HepG2 (cell line): ENCODE results near the gene ZNF318. TPM values are rescaled to one million over a fixed set of nuclear protein-coding genes. Genes with fewer than 3 reads are reported as not detected.

Experiments
- ATAC-seq: fragments of 200-7000 bp; cut with Tn5 transposase; 3 replicates; pipeline ENCODE4 v1.9.1; 2020; ENCODE audit warnings: mild to moderate bottlenecking, moderate library complexity
- BruUV-seq: library from RNA; stranded (reverse); fragments of 400-500 nt; replicated peaks from 2 replicates; lab custom pipeline; 2021; lab: Mats Ljungman, UMichigan
- CTCF ChIA-PET: fragments of 300-600 bp; formaldehyde crosslinking; extraction: SDS; loops from one replicate; lab custom pipeline; 2021; ENCODE audit warnings: low total read pairs, inconsistent platforms, low intra/inter-chr PET ratio; lab: Yijun Ruan, JAX
- POLR2A ChIA-PET: fragments of 350-600 bp; sonication (Branson Sonifier 250); formaldehyde crosslinking; loops from one replicate; lab custom pipeline; 2020; ENCODE audit warnings: antibody characterized with exemption, inconsistent platforms; lab: Yijun Ruan, JAX
- DNase-seq: peaks from one replicate; pipeline ENCODE4 v3.0.0-alpha.2; 2015; ENCODE audit warnings: low spot score
- FAIRE-seq: peaks from 3 replicates; lab custom pipeline; 2011; peaks lifted over from hg19 to GRCh38; lab: Jason Lieb, UNC
- H2AFZ ChIP-seq: one replicate; pipeline ENCODE4 v1.6.1; 2011; ENCODE audit warnings: low read length, inconsistent platforms
- H3K27ac ChIP-seq: fragments of 300-600 bp; 3 replicates; pipeline ENCODE4 v1.8.0; 2011; ENCODE audit warnings: mixed run types, mild to moderate bottlenecking, mixed read lengths, low read length, inconsistent platforms; ENCODE audit not compliant: insufficient read depth; ENCODE audit errors: extremely low read length
- H3K27me3 ChIP-seq, 2 experiments: fragments of 200-600 bp in 1 of 2; 2 replicates in 1 of 2; 3 replicates in 1 of 2; pipeline versions ENCODE4 v1.6.0 to v1.8.0; 2011; ENCODE audit warnings: low read length in 2 of 2, mild to moderate bottlenecking in 2 of 2, moderate library complexity in 2 of 2, inconsistent platforms in 1 of 2; ENCODE audit not compliant: insufficient read depth in 2 of 2, control insufficient read depth in 1 of 2
- H3K36me3 ChIP-seq, 2 experiments: fragments of 200-600 bp in 1 of 2; replicated peaks in 1 of 2; 2 replicates in 1 of 2; 3 replicates in 1 of 2; pipeline versions ENCODE4 v1.5.1 to v1.8.0; 2011; ENCODE audit warnings: low read length in 2 of 2, inconsistent platforms in 1 of 2; ENCODE audit not compliant: insufficient read depth in 2 of 2, control insufficient read depth in 1 of 2
- H3K4me1 ChIP-seq: 2 replicates; pipeline ENCODE4 v1.5.1; 2012; ENCODE audit warnings: low read length, inconsistent platforms; ENCODE audit not compliant: insufficient read depth
- H3K4me2 ChIP-seq: 2 replicates; pipeline ENCODE4 v1.6.0; 2011; ENCODE audit warnings: low read depth, low read length, inconsistent platforms
- H3K4me3 ChIP-seq, 3 experiments: fragments of 200-600 bp in 1 of 3; sonication (generic), shearing (Covaris generic) in 1 of 3; replicated peaks in 1 of 3; 2 replicates each; pipeline ENCODE4 v1.5.1; 2011 to 2016; ENCODE audit warnings: low read length in 3 of 3, inconsistent platforms in 2 of 3, low read depth in 2 of 3, mild to moderate bottlenecking in 2 of 3, control low read depth in 1 of 3, mixed read lengths in 1 of 3; ENCODE audit not compliant: insufficient read depth in 1 of 3
- H3K79me2 ChIP-seq: one replicate; pipeline ENCODE4 v1.6.1; 2011; ENCODE audit warnings: low read length, inconsistent platforms; ENCODE audit not compliant: insufficient read depth
- H3K9ac ChIP-seq: 2 replicates; pipeline ENCODE4 v1.6.0; 2011; ENCODE audit warnings: mild to moderate bottlenecking, low read depth, low read length, inconsistent platforms; ENCODE audit not compliant: insufficient read depth
- H3K9me3 ChIP-seq: 2 replicates; pipeline ENCODE4 v1.5.1; 2012; ENCODE audit warnings: mild to moderate bottlenecking, low read length
- H4K20me1 ChIP-seq: 2 replicates; pipeline ENCODE4 v1.6.0; 2011; ENCODE audit warnings: inconsistent platforms, mild to moderate bottlenecking, low read length, moderate library complexity; ENCODE audit not compliant: insufficient read depth
- ARID3A ChIP-seq: IDR thresholded peaks from 2 replicates; pipeline ENCODE4 v1.6.1; 2012; ENCODE audit warnings: low read depth, low read length, improper control_type of control experiment
- ATAD3A ChIP-seq: sonication (generic); formaldehyde crosslinking; IDR thresholded peaks from 2 replicates; pipeline ENCODE4 v1.4.0; 2020; ENCODE audit warnings: missing genetic modification reagents
- CREB3 ChIP-seq: sonication (generic); formaldehyde crosslinking; IDR thresholded peaks from 2 replicates; pipeline ENCODE4 v1.5.0; 2020; ENCODE audit warnings: missing genetic modification reagents
- FUBP1 ChIP-seq: sonication (generic); formaldehyde crosslinking; IDR thresholded peaks from 2 replicates; pipeline ENCODE4 v1.5.1; 2020; ENCODE audit warnings: missing genetic modification reagents, mild to moderate bottlenecking, borderline replicate concordance
- HNF4G ChIP-seq, 2 experiments: sonication (generic) in 1 of 2; formaldehyde crosslinking in 1 of 2; IDR thresholded peaks; 2 replicates each; pipeline versions ENCODE4 v1.4.0 to v1.6.1; 2011 to 2020; ENCODE audit warnings: borderline replicate concordance in 2 of 2, low read depth in 2 of 2, mild to moderate bottlenecking in 2 of 2, low read length in 1 of 2, missing genetic modification reagents in 1 of 2, moderate library complexity in 1 of 2
- HNRNPK ChIP-seq: fragments of 200-400 bp; formaldehyde crosslinking; IDR thresholded peaks from 2 replicates; pipeline ENCODE4 v1.6.1; 2018; ENCODE audit warnings: low read length, low read depth, moderate library complexity, mild to moderate bottlenecking; ENCODE audit not compliant: poor library complexity, severe bottlenecking
- SOX13 ChIP-seq, 3 experiments: fragments of 450-650 bp in 1 of 3; sonication (generic) in 1 of 3; formaldehyde crosslinking in 1 of 3; IDR thresholded peaks in 2 of 3; conservative IDR thresholded peaks in 1 of 3; 2 replicates each; pipeline versions ENCODE4 v1.5.0 to v1.6.1; 2016 to 2020; ENCODE audit warnings: antibody characterized with exemption in 1 of 3, mild to moderate bottlenecking in 1 of 3, missing compliant biosample characterization in 1 of 3, missing genetic modification reagents in 1 of 3, moderate library complexity in 1 of 3
- TFDP1 ChIP-seq: IDR thresholded peaks from 2 replicates; pipeline ENCODE4 v1.6.1; 2016; ENCODE audit warnings: missing compliant biosample characterization, missing genetic modification reagents, borderline replicate concordance
- ZFAT ChIP-seq: sonication (generic); formaldehyde crosslinking; conservative IDR thresholded peaks from 2 replicates; pipeline ENCODE4 v1.8.1; 2023; ENCODE audit warnings: missing genetic modification reagents, inconsistent platforms
- ZNF33B ChIP-seq: sonication (generic); formaldehyde crosslinking; IDR thresholded peaks from 2 replicates; pipeline ENCODE4 v1.5.1; 2020; ENCODE audit warnings: mild to moderate bottlenecking, missing genetic modification reagents
- ZNF570 ChIP-seq: sonication (generic); formaldehyde crosslinking; IDR thresholded peaks from 2 replicates; pipeline ENCODE4 v1.4.0; 2020; ENCODE audit warnings: mild to moderate bottlenecking, missing genetic modification reagents, borderline replicate concordance
- ZNF619 ChIP-seq: sonication (generic); formaldehyde crosslinking; IDR thresholded peaks from 2 replicates; pipeline ENCODE4 v1.4.0; 2020; ENCODE audit warnings: mild to moderate bottlenecking, missing genetic modification reagents
- ZNF747 ChIP-seq: sonication (generic); formaldehyde crosslinking; IDR thresholded peaks from 2 replicates; pipeline ENCODE4 v1.8.1; 2023; ENCODE audit warnings: missing genetic modification reagents, mild to moderate bottlenecking, borderline replicate concordance
- WGBS: methylation state at CpG from one replicate; pipeline ENCODE4 v1.1.6; 2017; ENCODE audit warnings: low lambda C conversion rate; 5-methylcytosine and 5-hydroxymethylcytosine counted together
- in situ Hi-C: cut with HindIII; loops from 2 replicates; pipeline ENCODE4 v1.10.0; 2017; ENCODE audit warnings: low pct_unique_long_range_greater_than_20kb; ENCODE audit not compliant: extremely low pct_ligation_motif_present
- intact Hi-C: fragments of 100-400 bp; cut with micrococcal nuclease; formaldehyde crosslinking; loops from one replicate; pipeline ENCODE4 v1.10.0; 2022; ENCODE audit not compliant: unreplicated experiment
- polyA plus RNA-seq, 8 experiments: library from polyadenylated mRNA; depleted of rRNA in 3 of 8; stranded (reverse) in 7 of 8; unstranded in 1 of 8; fragments of >200 nt; fragmentation: Illumina TruSeq in 4 of 8; extraction: Trizol in 4 of 8; gene quantifications; 2 replicates each; pipeline versions ENCODE4 v1.2.1 to v1.2.3, GENCODE V29; 2011 to 2016; ENCODE audit warnings: low read depth in 4 of 8, missing spikeins in 1 of 8, mixed read lengths in 1 of 8; ENCODE audit not compliant: insufficient read depth in 1 of 8
- total RNA-seq, 5 experiments: library from RNA; depleted of rRNA; stranded (reverse); fragments of >200 nt; fragmentation: Illumina TruSeq; extraction: Trizol; gene quantifications; 2 replicates each; pipeline ENCODE4 v1.2.3, GENCODE V29; 2016; ENCODE audit warnings: low read depth in 1 of 5
- TF ChIP-seq, protein P1 (sequence below): IDR thresholded peaks from 2 replicates; pipeline ENCODE4 v1.6.1; 2016; ENCODE audit warnings: missing biosample characterization, missing genetic modification reagents, low read depth

ZNF318 gene
- total and polyA plus RNA-seq, 2 of the 13 experiments (the other 11 are each of a cell fraction or from before 2014, with no cell fraction given), result 13.0 to 14.5 TPM

- H3K9ac ChIP-seq, result no peak overlapping the region
- no peak for TF ChIP-seq SOX13 (IDR thresholded peaks at IDR 0.05)
- no peak for TF ChIP-seq SOX13 (CRISPR knock-in tag; conservative IDR thresholded peaks at IDR 0.05 in 1 of 2, IDR thresholded peaks at IDR 0.05 in 1 of 2)
- TF ChIP-seq HNF4G (IDR thresholded peaks at IDR 0.05; ENCODE audit: borderline replicate concordance, low read depth, low read length), result no peak
- no peak for TF ChIP-seq HNF4G (CRISPR knock-in tag; IDR thresholded peaks at IDR 0.05; ENCODE audit: borderline replicate concordance, low read depth)
- TF ChIP-seq CREB3 (CRISPR knock-in tag), result no peak
- no peak for TF ChIP-seq ZNF33B (CRISPR knock-in tag)
- TF ChIP-seq ATAD3A (CRISPR knock-in tag), result no peak
- no peak for TF ChIP-seq TFDP1
- TF ChIP-seq HNRNPK, result no peak
- no peak for TF ChIP-seq ZNF619 (CRISPR knock-in tag)
- TF ChIP-seq, protein P1, sequence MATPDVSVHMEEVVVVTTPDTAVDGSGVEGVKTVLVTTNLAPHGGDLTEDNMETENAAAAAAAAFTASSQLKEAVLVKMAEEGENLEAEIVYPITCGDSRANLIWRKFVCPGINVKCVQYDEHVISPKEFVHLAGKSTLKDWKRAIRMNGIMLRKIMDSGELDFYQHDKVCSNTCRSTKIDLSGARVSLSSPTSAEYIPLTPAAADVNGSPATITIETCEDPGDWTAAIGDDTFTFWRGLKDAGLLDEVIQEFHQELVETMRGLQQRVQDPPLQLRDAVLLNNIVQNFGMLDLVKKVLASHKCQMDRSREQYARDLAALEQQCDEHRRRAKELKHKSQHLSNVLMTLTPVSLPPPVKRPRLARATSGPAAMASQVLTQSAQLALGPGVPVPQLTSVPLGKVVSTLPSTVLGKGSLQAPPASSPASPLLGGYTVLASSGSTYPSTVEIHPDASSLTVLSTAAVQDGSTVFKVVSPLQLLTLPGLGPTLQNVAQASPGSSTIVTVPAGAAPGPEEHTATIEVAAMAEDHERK, result no peak
- no peak for TF ChIP-seq ARID3A
- no peak for TF ChIP-seq ZNF747 (CRISPR knock-in tag)
- TF ChIP-seq ZNF570 (CRISPR knock-in tag), result no peak
- no peak for TF ChIP-seq ZFAT (CRISPR knock-in tag)
- no peak for TF ChIP-seq FUBP1 (CRISPR knock-in tag)
- BruUV-seq, result no TSS peak
- no peaks in the 10 kb centered on the region for H3K9me3 ChIP-seq
- H3K4me3 ChIP-seq, result no peak overlapping the region
- DNase-seq (no peak), ATAC-seq (no peak), FAIRE-seq (no peak)
- H3K4me2 ChIP-seq, result no peak overlapping the region
- H3K36me3 ChIP-seq, result no peaks in the 10 kb centered on the region; a peak in 1 of 5 replicates
- no peaks in the 10 kb centered on the region for H3K79me2 ChIP-seq
- no peaks in the 10 kb centered on the region for H4K20me1 ChIP-seq
- H3K27me3 ChIP-seq, result no peaks in the 10 kb centered on the region
- H2AFZ ChIP-seq, result no peak overlapping the region
- POLR2A ChIA-PET, result interaction anchor here (1.4 kb wide), 1 partner anchor 64 kb away, joined by 4 read pairs; no protein-coding TSS in a partner anchor
- H3K27ac ChIP-seq, result no peak overlapping the region
- in situ Hi-C loops (loop anchor here (5.0 kb wide), 1 partner anchor 70 kb away; no protein-coding TSS in a partner anchor), intact Hi-C loops (no loop called here)
- CTCF ChIA-PET, result no interaction called here
- WGBS, result 67% methylated on average over 4 of the region's 4 CpGs
- peaks cover 29% of the 10 kb centered on the region for H3K4me1 ChIP-seq
These were observed 37.6 kb downstream of the ZNF318 start for GRCh38 chr6:43331891-43332290.
